ENCODE data around the gene MUCL1.
"Not testable (repeated sequence)": the region's sequence is repeated elsewhere in the genome, so short reads cannot be mapped to it uniquely, and the experiment has no call there.

Gene MUCL1, protein sequence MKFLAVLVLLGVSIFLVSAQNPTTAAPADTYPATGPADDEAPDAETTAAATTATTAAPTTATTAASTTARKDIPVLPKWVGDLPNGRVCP

DNA sequence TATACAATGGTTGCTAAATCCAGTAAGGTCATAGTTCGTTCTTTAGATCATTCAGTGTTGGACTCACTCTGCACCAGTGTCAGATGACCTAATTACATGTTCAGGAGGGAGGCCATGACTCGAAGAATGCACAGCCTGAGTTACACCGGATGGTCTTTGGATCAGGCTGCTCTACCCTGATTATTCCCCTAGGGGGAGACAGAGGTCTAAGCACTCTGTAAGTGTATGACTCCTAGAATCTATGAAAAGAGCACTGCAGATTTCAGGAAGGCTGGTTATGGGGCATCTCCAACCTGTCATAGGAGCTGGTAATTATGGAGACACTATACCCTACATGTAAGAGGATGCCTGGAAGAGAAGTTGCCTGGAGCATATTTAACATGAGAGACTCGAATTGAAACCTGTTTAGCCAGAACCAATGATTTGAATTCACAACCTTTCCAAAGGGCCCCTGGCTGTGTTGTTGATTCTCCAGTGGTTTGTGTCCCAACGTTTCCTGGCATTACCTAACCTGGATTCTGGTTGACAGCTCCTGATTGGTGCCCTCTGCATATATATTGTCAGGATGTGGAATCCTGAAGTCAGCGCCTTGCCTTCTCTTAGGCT is at the start of gene MUCL1:
Gene MUCL1, plus strand, starts transcription at position 584 of the 606 bp plus-strand sequence. CDS start 67 bp downstream, outside the sequence.
- DNase-seq, result peak; percentile 65

- no peak for DNase-seq
These were observed 32.6 kb upstream of the MUCL1 start for GRCh38 chr12:54821676-54822075.

DNA sequence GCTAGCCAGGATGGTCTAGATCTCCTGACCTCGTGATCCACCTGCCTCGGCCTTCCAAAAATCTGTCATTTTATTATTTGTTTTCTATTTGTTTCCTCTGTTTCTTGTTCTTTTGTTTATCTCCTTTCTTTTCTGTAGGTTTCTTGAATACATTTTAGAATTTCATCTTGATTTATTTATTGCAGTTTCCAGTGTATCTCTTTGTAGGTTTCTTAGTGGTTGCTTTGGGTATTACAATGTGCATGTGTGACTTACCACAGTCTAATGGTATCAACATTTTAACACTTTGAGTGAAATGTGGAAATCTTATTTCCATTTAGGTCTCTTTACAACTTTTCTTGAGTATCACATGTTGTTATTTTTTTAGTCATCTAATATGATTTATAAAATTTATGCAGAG is 29.9 kb upstream of the MUCL1 start:
- DNase-seq, result no peak

- no peak for DNase-seq
These were observed 24.8 kb upstream of the MUCL1 start for GRCh38 chr12:54829511-54829910.

- no peak for DNase-seq
These were observed 24.1 kb upstream of the MUCL1 start for GRCh38 chr12:54830199-54830598.

DNA sequence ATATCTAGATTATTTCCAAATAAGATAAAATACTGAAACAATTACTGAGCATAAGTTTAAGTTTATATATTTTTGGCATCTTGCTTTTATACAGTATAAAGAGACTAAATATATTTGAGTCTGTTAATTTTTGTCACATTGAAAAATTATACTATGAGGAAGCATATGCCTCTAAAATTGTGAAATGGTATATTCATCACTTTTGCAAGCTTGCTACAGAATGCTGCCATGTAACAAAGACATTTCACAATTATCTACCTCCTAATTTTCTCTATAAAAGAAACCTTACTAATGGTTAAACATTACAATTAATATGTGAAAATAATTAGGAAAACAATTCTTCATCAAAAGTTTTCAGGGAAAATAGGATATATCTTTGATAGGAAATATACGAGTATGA is 22.7 kb upstream of the MUCL1 start:
- DNase-seq, result no peak

DNA sequence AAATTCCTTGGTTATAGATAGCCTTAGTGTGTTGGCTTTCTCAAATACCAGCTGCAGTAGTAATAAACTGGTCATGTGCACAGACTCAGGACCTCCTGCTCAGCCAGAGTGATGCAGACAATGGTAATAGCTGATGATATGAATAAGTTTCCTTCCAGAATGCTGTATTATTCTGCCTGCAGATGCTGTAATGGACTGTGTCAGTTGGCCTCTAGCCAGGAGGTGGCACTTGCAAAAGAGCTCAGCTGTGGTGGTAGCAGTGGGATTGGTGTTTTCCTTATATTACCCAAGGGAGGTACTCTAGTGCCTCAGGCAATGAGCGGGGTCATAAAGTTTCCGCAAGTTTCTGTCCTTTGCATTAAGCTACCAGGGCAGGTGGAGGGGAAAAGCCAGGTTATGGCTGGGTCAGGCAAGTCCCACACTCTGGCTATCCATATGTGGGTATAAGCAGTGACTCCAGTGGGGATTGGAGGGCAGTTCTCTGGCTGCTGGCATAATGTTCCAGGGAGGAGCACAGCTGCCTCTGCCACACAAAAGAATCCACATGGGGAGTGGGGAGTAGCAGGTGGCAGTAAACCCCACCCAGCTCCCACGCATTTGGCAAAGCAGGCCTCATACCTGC is 14.0 kb upstream of the MUCL1 start:
- no peak for DNase-seq

DNA sequence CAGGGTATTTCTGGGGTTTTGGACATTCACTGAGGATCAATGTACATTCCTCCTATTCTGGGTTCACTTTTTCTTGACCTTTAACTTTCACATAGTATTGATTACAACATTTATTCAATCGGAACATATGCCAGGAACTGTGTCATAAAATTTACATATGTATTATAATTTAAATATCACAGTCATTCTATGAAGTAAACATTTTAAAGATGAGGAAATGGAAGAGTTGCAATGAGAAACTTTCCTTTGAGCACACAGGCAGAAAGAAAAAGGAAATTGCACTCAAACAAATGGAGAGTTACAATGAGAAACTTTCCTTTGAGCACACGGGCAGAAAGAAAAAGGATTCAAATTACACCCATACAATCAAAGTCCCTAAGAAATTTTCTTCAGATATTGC is 3.1 kb downstream of the MUCL1 start:
- DNase-seq, result no peak

GRCh38 chr12:54858562-54858961 is 4.2 kb downstream of the MUCL1 start:
- DNase-seq, result no peak

DNA sequence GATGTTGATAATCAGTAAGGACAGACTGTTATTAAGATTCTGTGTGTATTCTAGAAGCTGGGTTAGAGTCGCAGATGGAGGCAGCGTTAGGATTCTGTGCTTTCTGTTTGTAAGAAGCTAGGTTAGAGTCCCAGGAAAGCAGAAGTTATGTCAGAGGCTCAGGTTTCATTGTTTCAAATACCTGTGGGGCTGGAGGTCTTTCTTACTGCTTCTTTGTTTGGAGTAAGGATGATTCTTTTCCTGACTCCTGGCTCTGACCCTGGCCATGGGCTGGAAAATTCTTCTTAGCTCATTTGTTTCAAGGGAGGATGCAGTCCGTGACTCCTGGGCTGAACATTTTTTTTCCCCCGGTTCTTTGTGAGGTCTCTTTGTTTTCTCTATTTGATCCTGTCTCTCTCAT is 5.2 kb downstream of the MUCL1 start:
- DNase-seq, result no peak

- no peak for DNase-seq
These were observed 7.6 kb downstream of the MUCL1 start for GRCh38 chr12:54861927-54862326.

GRCh38 chr12:54863948-54864618 is 9.8 kb downstream of the MUCL1 start:
- DNase-seq, result no peak

GRCh38 chr12:54865683-54866324 is 11.5 kb downstream of the MUCL1 start:
- no peak for DNase-seq

GRCh38 chr12:54868690-54869089 is 14.4 kb downstream of the MUCL1 start:
- DNase-seq, result no peak

DNA sequence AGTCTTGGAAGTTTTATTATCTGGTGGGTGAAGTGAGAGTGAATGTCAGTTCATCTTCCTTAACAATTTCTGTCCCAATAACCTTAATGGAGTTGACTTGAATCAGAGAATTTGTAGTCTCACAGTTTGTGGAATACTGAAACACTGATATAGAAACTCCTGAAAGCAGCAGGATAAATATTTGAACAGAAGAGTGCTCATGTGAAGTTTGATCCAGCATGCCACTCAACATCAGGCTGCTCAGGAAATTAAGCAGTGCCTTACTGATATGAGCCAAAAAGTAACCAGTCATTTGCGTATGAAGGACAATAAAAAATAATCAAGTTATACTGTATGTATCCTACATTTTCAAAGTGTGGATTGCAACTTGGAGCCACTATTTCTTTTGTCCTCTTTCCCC is 15.7 kb downstream of the MUCL1 start:
- no peak for DNase-seq

- no peak for DNase-seq
These were observed 16.3 kb downstream of the MUCL1 start for GRCh38 chr12:54870617-54871016.

- DNase-seq, result no peak
These were observed 24.8 kb downstream of the MUCL1 start for GRCh38 chr12:54879150-54879549.

DNA sequence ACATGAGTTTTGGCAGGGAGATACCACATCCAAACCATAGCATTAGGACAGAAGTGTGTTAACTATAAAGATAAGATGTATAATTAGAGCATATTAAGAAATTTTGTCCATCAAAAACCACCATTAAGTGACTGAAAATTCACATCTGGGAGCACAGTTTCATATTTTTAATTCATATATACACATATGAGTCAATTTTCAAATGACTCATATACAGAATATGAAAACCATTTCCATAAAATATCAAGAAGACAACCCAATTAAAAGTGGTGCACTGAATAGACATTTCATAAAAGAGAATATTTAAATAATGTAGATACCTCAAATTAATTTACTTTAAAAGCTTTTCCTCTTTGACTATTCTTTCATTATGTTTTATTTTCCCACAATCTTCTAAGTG is 25.3 kb downstream of the MUCL1 start:
- DNase-seq, result no peak

DNA sequence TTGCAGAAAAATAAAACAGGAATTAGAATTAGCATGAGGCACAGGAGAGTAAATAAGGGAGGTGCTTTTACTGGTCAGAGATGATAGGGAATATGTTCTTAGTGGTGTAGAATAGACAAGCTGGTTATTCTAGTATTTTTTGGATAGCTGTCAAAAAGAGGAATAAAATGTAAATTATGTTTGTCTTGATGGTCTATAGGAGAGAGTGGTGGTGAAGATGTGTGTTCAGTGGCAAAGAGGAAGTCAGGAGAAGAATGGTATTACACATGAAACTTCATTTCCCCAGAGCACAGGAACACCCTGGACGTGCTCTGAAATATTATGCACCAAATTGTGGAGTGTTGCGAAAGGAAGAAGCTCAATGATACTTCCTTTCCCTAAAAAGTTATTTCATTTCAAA is 27.8 kb downstream of the MUCL1 start:
- no peak for DNase-seq

DNA sequence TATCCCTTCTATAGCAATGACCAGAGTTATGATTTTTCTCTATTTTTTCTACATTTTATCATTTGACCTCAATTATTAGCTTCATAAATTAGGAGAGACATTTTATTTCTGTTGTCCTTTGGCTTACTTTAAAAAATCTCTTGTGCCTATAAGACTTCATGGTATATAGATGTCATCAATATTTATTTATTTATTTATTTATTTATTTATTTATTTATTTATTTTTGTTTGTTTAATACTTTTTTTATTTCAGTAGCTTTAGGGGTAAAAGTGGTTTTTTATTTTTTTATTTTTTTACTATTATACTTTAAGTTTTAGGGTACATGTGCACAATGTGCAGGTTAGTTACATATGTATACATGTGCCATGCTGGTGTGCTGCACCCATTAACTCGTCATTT is 28.3 kb downstream of the MUCL1 start:
- not testable (repeated sequence) for DNase-seq

DNA sequence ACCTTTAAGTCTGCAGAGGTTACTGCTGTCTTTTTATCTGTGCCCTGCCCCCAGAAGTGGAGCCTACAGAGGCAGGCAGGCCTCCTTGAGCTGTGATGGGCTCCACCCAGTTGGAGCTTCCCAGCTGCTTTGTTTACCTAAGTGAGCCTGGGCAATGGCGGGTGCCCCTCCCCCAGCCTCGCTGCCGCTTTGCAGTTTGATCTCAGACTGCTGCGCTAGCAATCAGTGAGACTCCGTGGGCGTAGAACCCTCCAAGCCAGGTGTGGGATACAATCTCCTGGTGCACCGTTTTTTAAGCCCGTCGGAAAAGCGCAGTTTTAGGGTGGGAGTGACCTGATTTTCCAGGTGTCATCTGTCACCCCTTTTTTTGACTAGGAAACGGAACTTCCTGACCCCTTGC is 34.1 kb downstream of the MUCL1 start:
- DNase-seq, result peak; percentile 14

DNA sequence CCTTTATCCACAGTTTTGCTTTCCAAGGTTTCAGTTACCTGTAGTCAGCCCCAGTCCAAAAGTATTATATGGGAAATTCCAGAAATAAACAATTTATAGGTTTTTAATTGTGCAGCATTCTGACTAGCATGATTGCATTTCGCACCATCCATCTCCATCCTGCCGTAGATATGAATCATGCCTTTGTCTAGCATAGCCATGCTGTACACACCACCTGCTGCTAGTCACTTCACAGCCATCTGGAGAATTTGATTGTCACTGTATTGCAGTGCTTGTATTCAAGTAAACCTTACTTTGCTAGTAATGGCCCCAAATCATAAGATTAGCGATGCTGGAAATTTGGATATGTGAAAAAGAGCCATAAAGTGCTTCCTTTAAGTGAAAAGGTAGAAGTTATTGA is 36.0 kb downstream of the MUCL1 start:
- DNase-seq, result no peak

DNA sequence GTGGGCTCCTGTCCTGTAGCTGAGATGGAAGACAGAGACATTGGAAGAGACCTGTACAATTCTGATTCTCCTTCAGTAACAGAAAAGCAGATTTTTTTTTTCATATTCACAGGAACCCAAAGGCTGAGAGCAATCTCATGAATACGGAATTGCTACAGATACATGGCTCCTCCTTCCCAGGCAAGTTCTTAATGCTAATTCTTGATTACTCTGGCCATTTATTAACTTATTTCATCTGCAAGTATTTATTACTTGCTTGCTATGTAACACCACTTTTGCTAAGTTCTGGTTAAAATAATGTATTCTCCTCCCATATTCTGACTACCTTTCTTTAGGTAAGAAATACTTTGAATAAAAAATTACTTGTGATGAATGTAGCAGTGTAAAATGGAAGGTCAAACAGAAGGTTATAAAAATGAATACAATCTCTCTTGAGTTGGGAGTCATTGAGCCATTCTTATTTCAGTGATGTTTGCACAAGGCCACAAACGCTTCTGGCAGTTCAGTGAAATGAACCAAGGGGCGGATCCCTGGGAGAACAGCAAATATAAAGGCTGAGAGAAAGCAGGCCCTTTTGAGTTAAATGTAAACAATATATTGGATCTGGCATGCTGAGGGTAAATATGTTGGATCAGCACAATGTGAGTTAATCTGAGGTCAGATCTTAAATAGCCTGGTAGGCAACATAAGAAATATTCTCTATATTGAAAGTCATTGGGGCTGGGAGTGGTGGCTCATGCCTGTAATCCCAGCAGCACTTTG is 37.6 kb downstream of the MUCL1 start:
- DNase-seq, result peak; percentile 21
